ENCODE results near the gene RASGRF2.

Gene RASGRF2

DNA sequence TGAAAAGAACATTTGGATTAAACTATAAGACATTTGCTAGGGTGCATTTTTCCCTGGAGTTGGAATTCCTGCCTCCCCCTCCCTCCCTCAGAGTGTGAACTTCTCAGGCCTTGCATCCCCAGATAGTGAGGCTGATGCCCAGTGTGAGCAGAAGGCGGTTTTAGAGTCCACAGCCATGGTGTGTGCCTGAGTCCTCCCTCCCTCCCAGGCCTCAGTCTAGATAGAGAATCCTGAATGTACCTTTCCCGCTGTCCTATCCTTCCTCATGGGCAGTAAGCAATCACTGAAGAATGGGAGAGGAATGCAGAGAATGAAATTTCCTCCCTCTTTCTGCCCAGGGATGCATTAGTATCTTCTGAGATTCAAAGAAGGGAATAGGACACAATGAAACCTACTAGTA, 108.5 kb downstream of the RASGRF2 start:
- no peaks in the 10 kb centered on the region for H3K4me1 ChIP-seq
- H3K36me3 ChIP-seq (ENCODE audit: control insufficient read depth, insufficient read depth, low read length) = no peaks in the 10 kb centered on the region
- no peaks in the 10 kb centered on the region for H3K27me3 ChIP-seq (ENCODE audit: control insufficient read depth, insufficient read depth, low read length)
- H3K27ac ChIP-seq = peak overlapping the region; percentile 45
- H3K9me3 ChIP-seq (ENCODE audit: control insufficient read depth, low read length) = no peaks in the 10 kb centered on the region
- TF ChIP-seq, protein P1, sequence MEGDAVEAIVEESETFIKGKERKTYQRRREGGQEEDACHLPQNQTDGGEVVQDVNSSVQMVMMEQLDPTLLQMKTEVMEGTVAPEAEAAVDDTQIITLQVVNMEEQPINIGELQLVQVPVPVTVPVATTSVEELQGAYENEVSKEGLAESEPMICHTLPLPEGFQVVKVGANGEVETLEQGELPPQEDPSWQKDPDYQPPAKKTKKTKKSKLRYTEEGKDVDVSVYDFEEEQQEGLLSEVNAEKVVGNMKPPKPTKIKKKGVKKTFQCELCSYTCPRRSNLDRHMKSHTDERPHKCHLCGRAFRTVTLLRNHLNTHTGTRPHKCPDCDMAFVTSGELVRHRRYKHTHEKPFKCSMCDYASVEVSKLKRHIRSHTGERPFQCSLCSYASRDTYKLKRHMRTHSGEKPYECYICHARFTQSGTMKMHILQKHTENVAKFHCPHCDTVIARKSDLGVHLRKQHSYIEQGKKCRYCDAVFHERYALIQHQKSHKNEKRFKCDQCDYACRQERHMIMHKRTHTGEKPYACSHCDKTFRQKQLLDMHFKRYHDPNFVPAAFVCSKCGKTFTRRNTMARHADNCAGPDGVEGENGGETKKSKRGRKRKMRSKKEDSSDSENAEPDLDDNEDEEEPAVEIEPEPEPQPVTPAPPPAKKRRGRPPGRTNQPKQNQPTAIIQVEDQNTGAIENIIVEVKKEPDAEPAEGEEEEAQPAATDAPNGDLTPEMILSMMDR (IDR thresholded peaks at IDR 0.05) = no peak
- no peak overlapping the region for H3K9ac ChIP-seq
- H3K79me2 ChIP-seq = no peaks in the 10 kb centered on the region
- no peak overlapping the region for H3K4me3 ChIP-seq (ENCODE audit: low read depth, low read length)
- H2AFZ ChIP-seq = no peak overlapping the region
- H3K4me2 ChIP-seq (ENCODE audit: low read length) = no peak overlapping the region

DNA sequence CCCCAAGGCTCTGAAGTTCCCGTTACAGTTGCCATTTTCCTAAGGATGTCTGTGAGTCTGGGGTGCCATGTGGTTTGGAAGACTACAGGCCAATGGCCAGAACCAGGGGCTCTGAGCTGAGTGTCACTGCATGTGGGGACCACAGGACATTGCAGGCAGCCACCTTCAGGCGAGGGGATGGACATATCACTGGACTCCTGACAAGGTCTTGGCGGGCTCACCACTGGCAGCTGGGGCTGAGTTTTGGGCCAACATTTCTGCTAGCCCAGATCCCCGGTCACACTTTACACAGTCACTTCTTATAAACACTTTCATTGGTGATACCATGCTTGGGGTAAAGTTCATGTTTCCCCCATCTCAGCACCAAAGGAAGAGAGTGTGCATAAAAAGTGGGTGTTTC, 109.8 kb downstream of the RASGRF2 start:
- Histone ChIP-seq H3K9ac (no peak overlapping the region), H3K4me3 (ENCODE audit: low read depth, low read length) (no peak overlapping the region), H3K27ac (no peak overlapping the region), H3K4me2 (ENCODE audit: low read length) (no peak overlapping the region), H3K4me1 (no peaks in the 10 kb centered on the region), H2AFZ (no peak overlapping the region), H3K9me3 (ENCODE audit: control insufficient read depth, low read length) (no peaks in the 10 kb centered on the region), H3K27me3 (ENCODE audit: control insufficient read depth, insufficient read depth, low read length) (no peaks in the 10 kb centered on the region), H3K79me2 (no peaks in the 10 kb centered on the region), H3K36me3 (ENCODE audit: control insufficient read depth, insufficient read depth, low read length) (no peaks in the 10 kb centered on the region)
- TF ChIP-seq, protein P1 (IDR thresholded peaks at IDR 0.05) = no peak

DNA sequence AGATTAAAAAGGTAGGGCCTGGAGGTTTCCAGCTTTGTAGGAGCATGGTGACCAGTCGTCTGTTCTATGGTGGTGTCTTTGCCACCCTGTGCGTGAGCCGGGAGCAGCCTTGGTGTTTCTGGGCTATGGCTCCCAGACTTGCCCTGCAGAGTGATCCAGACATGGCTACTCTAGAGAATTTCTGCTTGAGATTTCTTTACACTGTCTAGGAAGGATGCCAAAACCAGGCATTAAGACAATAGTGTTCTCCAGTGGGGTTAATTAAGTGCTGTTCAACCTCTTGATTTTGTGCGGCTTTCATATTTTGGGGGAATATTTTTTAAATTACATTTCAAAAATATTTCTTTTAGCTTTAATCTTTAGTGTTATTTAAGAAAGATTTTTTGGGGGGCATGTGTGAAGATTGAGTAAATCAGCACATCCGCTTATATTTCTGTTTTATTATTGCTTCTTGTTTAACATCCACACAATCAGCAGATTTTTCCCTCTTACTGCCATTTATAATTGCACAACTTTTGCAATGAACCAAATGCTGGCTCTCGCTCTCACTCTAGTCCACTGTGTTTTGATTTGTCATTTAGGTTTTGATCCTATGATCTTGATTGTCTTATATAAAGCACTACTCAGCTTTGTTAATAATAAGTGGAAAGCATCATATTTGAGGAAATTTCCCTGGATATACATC, 110.5 kb downstream of the RASGRF2 start:
- no peaks in the 10 kb centered on the region for H3K79me2 ChIP-seq
- no peak overlapping the region for H3K4me3 ChIP-seq (ENCODE audit: low read depth, low read length)
- no peak overlapping the region for H3K27ac ChIP-seq
- H2AFZ ChIP-seq = no peak overlapping the region
- H3K4me2 ChIP-seq (ENCODE audit: low read length) = no peak overlapping the region
- no peaks in the 10 kb centered on the region for H3K27me3 ChIP-seq (ENCODE audit: control insufficient read depth, insufficient read depth, low read length)
- H3K4me1 ChIP-seq = no peaks in the 10 kb centered on the region
- no peaks in the 10 kb centered on the region for H3K36me3 ChIP-seq (ENCODE audit: control insufficient read depth, insufficient read depth, low read length)
- H3K9me3 ChIP-seq (ENCODE audit: control insufficient read depth, low read length) = no peaks in the 10 kb centered on the region
- H3K9ac ChIP-seq = no peak overlapping the region
- TF ChIP-seq, protein P1 (IDR thresholded peaks at IDR 0.05) = no peak

DNA sequence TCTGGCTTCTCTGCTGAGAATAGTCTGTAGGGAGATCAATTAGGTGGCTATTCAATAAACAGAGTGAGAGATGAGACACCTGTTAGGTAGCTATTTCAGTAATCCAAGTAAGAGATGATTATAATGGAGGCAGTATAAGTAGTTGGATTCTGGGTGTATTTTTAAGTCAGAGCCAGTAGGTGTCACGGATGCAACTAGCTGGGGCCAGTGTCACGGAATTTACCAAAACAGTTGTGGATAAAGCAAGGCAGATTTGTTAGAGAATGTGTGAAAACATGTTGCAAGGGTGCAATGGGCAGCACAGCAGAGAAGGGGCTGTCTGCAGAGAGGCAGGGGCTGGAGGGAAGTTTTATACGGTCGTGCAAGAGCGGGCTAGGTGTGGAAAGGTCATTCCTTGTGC, 114.9 kb downstream of the RASGRF2 start:
- no peaks in the 10 kb centered on the region for H3K4me1 ChIP-seq
- H3K4me3 ChIP-seq (ENCODE audit: low read depth, low read length) = no peak overlapping the region
- H2AFZ ChIP-seq = no peak overlapping the region
- TF ChIP-seq, protein P1 (IDR thresholded peaks at IDR 0.05) = no peak
- H3K79me2 ChIP-seq = no peaks in the 10 kb centered on the region
- H3K27ac ChIP-seq = no peak overlapping the region
- no peak overlapping the region for H3K4me2 ChIP-seq (ENCODE audit: low read length)
- no peak overlapping the region for H3K9ac ChIP-seq
- no peaks in the 10 kb centered on the region for H3K36me3 ChIP-seq (ENCODE audit: control insufficient read depth, insufficient read depth, low read length)
- no peaks in the 10 kb centered on the region for H3K9me3 ChIP-seq (ENCODE audit: control insufficient read depth, low read length)
- no peaks in the 10 kb centered on the region for H3K27me3 ChIP-seq (ENCODE audit: control insufficient read depth, insufficient read depth, low read length)

DNA sequence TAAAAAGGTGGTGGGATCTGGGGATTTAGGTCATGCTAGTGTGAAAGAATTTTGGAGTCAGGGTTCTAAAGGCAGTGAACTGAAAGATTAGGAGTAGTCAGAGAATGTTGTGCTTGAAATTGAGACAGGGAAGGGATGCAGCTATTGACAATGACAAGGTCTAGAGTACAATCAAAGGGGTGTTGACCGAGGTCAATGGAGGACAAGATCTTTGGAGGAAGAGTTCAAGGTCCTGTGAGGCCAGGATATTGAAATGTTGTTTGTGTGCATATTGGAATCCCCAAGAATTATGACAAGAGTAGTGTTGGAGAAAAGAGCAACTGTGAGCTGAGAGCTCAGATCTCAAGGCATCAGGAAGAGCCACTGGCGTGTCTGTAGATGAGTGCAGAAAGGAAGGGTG, 116.9 kb downstream of the RASGRF2 start:
- no peak overlapping the region for H3K27ac ChIP-seq
- no peaks in the 10 kb centered on the region for H3K27me3 ChIP-seq (ENCODE audit: control insufficient read depth, insufficient read depth, low read length)
- no peak overlapping the region for H3K9ac ChIP-seq
- H3K79me2 ChIP-seq = no peaks in the 10 kb centered on the region
- no peaks in the 10 kb centered on the region for H3K36me3 ChIP-seq (ENCODE audit: control insufficient read depth, insufficient read depth, low read length)
- no peak overlapping the region for H3K4me3 ChIP-seq (ENCODE audit: low read depth, low read length)
- H3K4me2 ChIP-seq (ENCODE audit: low read length) = no peak overlapping the region
- TF ChIP-seq, protein P1 (IDR thresholded peaks at IDR 0.05) = no peak
- no peaks in the 10 kb centered on the region for H3K4me1 ChIP-seq
- H3K9me3 ChIP-seq (ENCODE audit: control insufficient read depth, low read length) = no peaks in the 10 kb centered on the region
- no peak overlapping the region for H2AFZ ChIP-seq

All from parathyroid adenoma (tissue), 2 donors.